Adrenal gland (tissue), 12 donors: ENCODE data around the gene ZWILCH. TPM values are rescaled to one million over a fixed set of nuclear protein-coding genes. Genes with fewer than 3 reads are reported as not detected.

ENCODE experiments used
- DNase-seq, 7 donors: peaks; one replicate each; pipeline ENCODE4 v3.0.0-alpha.2; 2019 to 2020
- H3K27ac ChIP-seq, 5 donors: fragments of 200-600 bp; sonication (generic) in 4 of 5; 1 replicate in 3 of 5; 2 replicates in 2 of 5; pipeline versions ENCODE4 v1.5.1 to v1.8.0; 2016 to 2020; ENCODE audit warnings: mild to moderate bottlenecking in 1 of 5
- H3K27me3 ChIP-seq: fragments of 200-600 bp; 2 replicates; pipeline ENCODE4 v1.8.0; 2021
- H3K36me3 ChIP-seq, 2 donors: fragments of 200-600 bp; replicated peaks in 1 of 2; 1 replicate in 1 of 2; 2 replicates in 1 of 2; pipeline versions ENCODE4 v1.5.1 to v1.8.0; 2018 to 2022
- H3K4me1 ChIP-seq, 2 donors: fragments of 200-600 bp; replicated peaks in 1 of 2; 1 replicate in 1 of 2; 2 replicates in 1 of 2; pipeline versions ENCODE4 v1.5.1 to v1.8.0; 2018 to 2021
- H3K4me3 ChIP-seq, 4 donors: fragments of 200-600 bp; sonication (generic) in 3 of 4; one replicate each; pipeline ENCODE4 v1.5.1; 2016 to 2018
- H3K9me3 ChIP-seq, 3 donors: fragments of 200-600 bp; sonication (generic) in 1 of 3; replicated peaks in 1 of 3; 1 replicate in 2 of 3; 2 replicates in 1 of 3; pipeline versions ENCODE4 v1.5.1 to v1.8.0; 2016 to 2021
- POLR2A ChIP-seq, 2 donors: fragments of 450-650 bp; IDR thresholded peaks; one replicate each; pipeline ENCODE4 v1.6.1; 2017; ENCODE audit warnings: antibody characterized with exemption in 2 of 2, mild to moderate bottlenecking in 2 of 2, moderate library complexity in 1 of 2
- WGBS, 4 donors: extraction: QIAGEN DNeasy Blood & Tissue Kit in 2 of 4; methylation state at CpG; one replicate each; pipeline versions ENCODE4 v1.1.5 to v1.1.7; 2013 to 2017; 5-methylcytosine and 5-hydroxymethylcytosine counted together
- intact Hi-C, 2 donors: fragments of 100-400 bp; cut with DNase I; formaldehyde crosslinking; loops; one replicate each; pipeline versions ENCODE4 v1.14.1 to v1.15.0; 2022 to 2023
- polyA plus RNA-seq, 3 donors: library from polyadenylated mRNA; stranded (reverse); fragments of 200-250 nt in 2 of 3; fragments of 350-450 nt in 1 of 3; fragmentation: Illumina TruSeq in 1 of 3; extraction: RNeasy Lipid Tissue Mini Kit (QIAGEN cat#74804) in 1 of 3; gene quantifications; one replicate each; pipeline ENCODE4 v1.2.3, GENCODE V29; 2013 to 2014
- total RNA-seq, 9 donors: library from RNA; depleted of rRNA in 4 of 9; stranded (reverse); fragments of >200 nt in 4 of 9; fragments of 120-200 nt in 1 of 9; fragmentation: NEBNext Ultra II Directional in 1 of 9; extraction: Animal tissue kit (Norgen Biotek cat#: 25700) in 1 of 9; gene quantifications; one replicate each; pipeline versions ENCODE4 v1.1.0 to v1.2.4, GENCODE V29; 2013 to 2023
- TF ChIP-seq, protein P1 (sequence below), 6 experiments: fragments of 450-650 bp in 4 of 6; fragments of 200-600 bp in 2 of 6; sonication (generic) in 1 of 6; IDR thresholded peaks; 1 replicate in 5 of 6; 2 replicates in 1 of 6; pipeline versions ENCODE4 v1.5.1 to v1.8.0; 2016 to 2021; ENCODE audit warnings: antibody characterized with exemption in 6 of 6, mild to moderate bottlenecking in 2 of 6, moderate library complexity in 1 of 6
- donor health status: healthy with polysubstance abuse.
- donor health status: Bipolar disorder and iron deficiency.
- donor health status: DM: yes; HTN: yes; CAD: no.
- donor health status: DM: no; HTN: no; CAD: no.
- donor health status: DM: no; HTN: no; CAD: no.
- donor health status: DM: yes; HTN: yes; CAD: no.

Gene ZWILCH
- total and polyA plus RNA-seq, 12 donors = 1.1 to 11.4 (median 3.8) TPM

GRCh38 chr15:66535056-66535455, 29.9 kb downstream of the ZWILCH start:
- no peaks in the 10 kb centered on the region for H3K4me1 ChIP-seq
- TF ChIP-seq, protein P1, sequence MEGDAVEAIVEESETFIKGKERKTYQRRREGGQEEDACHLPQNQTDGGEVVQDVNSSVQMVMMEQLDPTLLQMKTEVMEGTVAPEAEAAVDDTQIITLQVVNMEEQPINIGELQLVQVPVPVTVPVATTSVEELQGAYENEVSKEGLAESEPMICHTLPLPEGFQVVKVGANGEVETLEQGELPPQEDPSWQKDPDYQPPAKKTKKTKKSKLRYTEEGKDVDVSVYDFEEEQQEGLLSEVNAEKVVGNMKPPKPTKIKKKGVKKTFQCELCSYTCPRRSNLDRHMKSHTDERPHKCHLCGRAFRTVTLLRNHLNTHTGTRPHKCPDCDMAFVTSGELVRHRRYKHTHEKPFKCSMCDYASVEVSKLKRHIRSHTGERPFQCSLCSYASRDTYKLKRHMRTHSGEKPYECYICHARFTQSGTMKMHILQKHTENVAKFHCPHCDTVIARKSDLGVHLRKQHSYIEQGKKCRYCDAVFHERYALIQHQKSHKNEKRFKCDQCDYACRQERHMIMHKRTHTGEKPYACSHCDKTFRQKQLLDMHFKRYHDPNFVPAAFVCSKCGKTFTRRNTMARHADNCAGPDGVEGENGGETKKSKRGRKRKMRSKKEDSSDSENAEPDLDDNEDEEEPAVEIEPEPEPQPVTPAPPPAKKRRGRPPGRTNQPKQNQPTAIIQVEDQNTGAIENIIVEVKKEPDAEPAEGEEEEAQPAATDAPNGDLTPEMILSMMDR (IDR thresholded peaks at IDR 0.05) = no peak
- no peak for TF ChIP-seq POLR2A (IDR thresholded peaks at IDR 0.05)
- intact Hi-C loops = no loop called here
- no peak for DNase-seq
- H3K27me3 ChIP-seq = no peaks in the 10 kb centered on the region
- no peak overlapping the region for H3K4me3 ChIP-seq
- 87 to 98% (median 94%) methylated on average over 9 of the region's 9 CpGs for WGBS, 4 donors
- H3K9me3 ChIP-seq = no peaks in the 10 kb centered on the region
- H3K27ac ChIP-seq = no peak overlapping the region
- H3K36me3 ChIP-seq = no peaks in the 10 kb centered on the region

DNA sequence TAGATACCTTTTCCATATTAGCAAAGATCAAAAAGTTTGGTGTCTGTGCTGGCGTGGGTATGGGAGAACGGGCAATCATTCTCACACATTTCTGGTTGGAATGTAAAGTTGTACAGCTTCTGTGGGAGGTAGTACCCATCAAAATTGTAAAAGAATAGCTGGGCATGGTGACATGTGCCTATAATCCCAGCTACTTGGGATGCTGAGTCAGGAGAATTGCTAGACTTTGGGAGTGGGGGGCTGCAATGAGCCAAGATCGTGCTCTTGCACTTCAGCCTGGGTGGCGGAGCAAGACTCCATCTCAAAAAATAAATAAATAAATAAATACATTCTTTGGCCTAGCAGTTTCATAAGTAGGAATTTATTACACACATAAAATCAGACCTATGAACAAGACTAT, 37.8 kb downstream of the ZWILCH start:
- Histone ChIP-seq H3K9me3 (no peaks in the 10 kb centered on the region), H3K27ac (no peak overlapping the region), H3K36me3 (no peaks in the 10 kb centered on the region), H3K4me3 (no peak overlapping the region), H3K27me3 (no peaks in the 10 kb centered on the region), H3K4me1 (no peaks in the 10 kb centered on the region)
- no peak for DNase-seq
- intact Hi-C loops = no loop called here
- WGBS, 4 donors = 95 to 99% (median 96%) methylated on average over 4 of the region's 4 CpGs
- no peak for TF ChIP-seq POLR2A (IDR thresholded peaks at IDR 0.05)
- TF ChIP-seq, protein P1 (IDR thresholded peaks at IDR 0.05) = no peak

DNA sequence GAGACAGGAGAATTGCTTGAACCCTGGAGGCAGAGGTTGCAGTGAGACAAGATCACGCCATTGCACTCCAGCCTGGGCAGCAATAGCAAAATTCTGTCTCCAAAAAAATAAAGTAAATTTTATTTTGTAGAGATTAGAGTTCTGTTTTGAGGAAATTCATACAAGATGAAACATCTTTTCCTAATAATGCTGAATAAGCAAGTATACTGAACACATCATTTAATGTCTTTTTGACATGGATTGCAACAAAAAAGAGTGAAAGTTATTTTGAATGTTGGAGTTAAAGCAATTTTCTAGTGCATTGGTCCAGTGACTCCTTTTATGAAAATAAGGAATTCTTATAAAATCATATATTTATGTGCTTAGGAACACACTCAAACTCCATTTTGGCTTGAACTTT, 40.1 kb downstream of the ZWILCH start:
- no peak overlapping the region for H3K4me3 ChIP-seq
- no peaks in the 10 kb centered on the region for H3K4me1 ChIP-seq
- TF ChIP-seq, protein P1 (IDR thresholded peaks at IDR 0.05) = no peak
- no peak for TF ChIP-seq POLR2A (IDR thresholded peaks at IDR 0.05)
- no peaks in the 10 kb centered on the region for H3K36me3 ChIP-seq
- no peaks in the 10 kb centered on the region for H3K27me3 ChIP-seq
- 93 to 100% (median 98%) methylated on average over 1 of the region's 1 CpG for WGBS, 4 donors
- H3K27ac ChIP-seq = no peak overlapping the region
- no peak for DNase-seq
- H3K9me3 ChIP-seq = no peaks in the 10 kb centered on the region
- intact Hi-C loops = no loop called here

DNA sequence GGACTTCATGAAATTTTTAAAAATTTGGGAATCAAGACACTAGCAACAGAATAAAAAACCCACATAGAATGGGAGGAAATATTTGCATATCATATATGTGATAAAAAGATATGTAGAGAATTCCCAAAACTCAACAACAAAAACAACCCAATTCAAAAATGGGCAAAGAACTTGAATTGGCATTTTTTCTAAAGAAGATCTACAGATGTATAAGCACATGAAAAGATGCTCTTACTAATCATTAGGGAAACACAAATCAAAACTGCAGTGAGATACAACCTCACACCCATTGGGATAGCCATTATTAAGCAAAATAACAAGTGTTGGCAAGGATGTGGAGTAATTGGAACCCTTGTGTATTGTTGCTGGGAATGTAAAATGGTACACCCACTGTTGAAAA, 50.6 kb downstream of the ZWILCH start:
- no peak overlapping the region for H3K27ac ChIP-seq
- H3K9me3 ChIP-seq = peaks cover 0 to 3% (median 0%) of the 10 kb centered on the region in 3 donors
- no peaks in the 10 kb centered on the region for H3K4me1 ChIP-seq
- no peaks in the 10 kb centered on the region for H3K27me3 ChIP-seq
- DNase-seq = no peak
- no peak overlapping the region for H3K4me3 ChIP-seq
- TF ChIP-seq, protein P1 (IDR thresholded peaks at IDR 0.05) = no peak
- no peak for TF ChIP-seq POLR2A (IDR thresholded peaks at IDR 0.05)
- intact Hi-C loops = no loop called here
- H3K36me3 ChIP-seq = no peaks in the 10 kb centered on the region
